ENCODE measurements around the gene BICRAL.
A peak's percentile ranks its signal among the peaks of the same experiment; 100 is the strongest.
"Not testable (repeated sequence)": the region's sequence is repeated elsewhere in the genome, so short reads cannot be mapped to it uniquely, and the experiment has no call there.

The BICRAL gene

DNA sequence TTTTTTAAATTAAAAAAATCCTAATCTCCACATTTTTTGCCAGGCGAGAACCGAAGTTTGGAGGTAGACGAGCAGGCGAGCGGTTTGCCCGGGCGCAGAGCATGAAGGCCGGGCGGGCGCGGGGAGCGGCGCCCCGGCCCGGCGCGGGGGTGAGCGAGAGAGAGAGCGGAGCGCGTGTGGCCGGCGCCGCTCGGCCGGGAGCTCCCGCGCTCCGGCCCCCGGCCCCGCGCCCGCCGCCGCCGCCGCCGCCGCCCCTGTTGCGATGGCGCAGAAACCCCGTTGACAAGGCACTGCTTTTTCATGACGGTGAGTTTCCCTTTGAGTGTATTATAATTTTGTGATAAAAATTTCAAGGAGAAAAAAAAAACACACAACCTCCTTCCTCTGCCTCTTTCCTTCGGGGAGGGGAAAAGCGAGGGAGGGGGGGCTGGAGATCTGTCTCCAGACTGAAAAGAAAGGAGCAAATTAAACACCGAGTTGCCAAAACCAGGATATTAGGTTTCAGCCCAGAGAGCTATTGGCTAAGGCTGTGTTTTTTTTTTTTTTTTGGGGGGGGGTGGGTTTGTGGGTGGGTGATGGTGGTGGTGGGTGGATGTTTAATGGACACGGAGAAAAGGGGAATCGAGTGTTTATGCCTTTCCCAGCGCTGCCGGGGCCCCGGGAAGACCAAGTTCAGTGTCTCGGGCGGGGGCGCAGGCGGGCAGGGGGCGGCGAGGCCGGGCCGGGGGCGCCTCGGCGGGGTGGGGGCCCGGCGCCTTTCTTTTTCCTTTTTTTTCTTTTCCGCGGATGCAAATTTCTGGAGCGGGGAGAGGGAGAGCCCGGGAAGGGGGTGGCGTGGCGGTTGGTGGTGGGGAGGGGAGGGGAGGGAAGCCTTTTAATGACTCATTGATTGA is at the start of gene BICRAL:
TSS of gene BICRAL (plus strand) at position 257 of the 893 bp plus-strand sequence. CDS start 39,971 bp downstream, outside the sequence.
- DNase-seq = peak; percentile 80

- not testable (repeated sequence) for DNase-seq
These were observed 47.9 kb upstream of the BICRAL start for GRCh38 chr6:42733867-42734481.

GRCh38 chr6:42735976-42736375 is 45.9 kb upstream of the BICRAL start:
- DNase-seq = no peak

GRCh38 chr6:42740725-42741124 is 41.1 kb upstream of the BICRAL start:
- no peak for DNase-seq

DNA sequence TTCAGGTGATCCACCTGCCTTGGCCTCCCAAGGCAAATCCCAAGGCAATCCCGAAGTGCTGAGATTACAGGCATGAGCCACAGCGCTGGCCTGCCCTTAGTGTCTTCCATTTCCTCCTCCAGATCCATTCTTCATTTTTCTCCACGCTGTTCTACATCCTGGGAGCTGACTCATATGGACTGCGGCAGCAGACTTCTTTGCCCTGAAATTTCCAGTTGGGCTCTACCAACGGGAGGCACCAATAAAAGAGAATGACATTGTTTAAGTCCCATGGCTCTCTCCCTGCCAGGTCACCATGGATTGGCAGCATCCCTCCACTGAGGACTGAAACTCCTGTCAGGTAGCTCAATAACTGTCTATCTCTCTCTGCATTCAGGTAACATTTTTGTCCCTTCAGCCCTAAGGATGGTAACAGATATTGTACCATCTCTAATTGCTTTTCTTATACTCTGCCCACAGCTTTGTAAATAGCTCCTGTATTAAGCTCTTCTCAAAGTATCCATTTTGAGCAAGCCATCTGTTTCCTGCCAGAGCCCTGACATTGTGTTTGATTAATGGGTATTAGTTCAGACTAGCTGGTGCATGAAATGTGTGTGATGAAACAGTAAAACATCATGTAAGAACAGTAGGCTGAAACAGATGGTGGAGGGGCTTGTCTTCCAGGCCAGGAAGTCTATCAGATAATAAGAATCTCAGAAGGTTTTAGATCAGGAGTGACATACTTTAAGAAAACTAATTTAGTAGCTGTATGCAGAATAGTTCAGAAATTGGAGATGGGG is 39.5 kb upstream of the BICRAL start:
- DNase-seq = no peak

DNA sequence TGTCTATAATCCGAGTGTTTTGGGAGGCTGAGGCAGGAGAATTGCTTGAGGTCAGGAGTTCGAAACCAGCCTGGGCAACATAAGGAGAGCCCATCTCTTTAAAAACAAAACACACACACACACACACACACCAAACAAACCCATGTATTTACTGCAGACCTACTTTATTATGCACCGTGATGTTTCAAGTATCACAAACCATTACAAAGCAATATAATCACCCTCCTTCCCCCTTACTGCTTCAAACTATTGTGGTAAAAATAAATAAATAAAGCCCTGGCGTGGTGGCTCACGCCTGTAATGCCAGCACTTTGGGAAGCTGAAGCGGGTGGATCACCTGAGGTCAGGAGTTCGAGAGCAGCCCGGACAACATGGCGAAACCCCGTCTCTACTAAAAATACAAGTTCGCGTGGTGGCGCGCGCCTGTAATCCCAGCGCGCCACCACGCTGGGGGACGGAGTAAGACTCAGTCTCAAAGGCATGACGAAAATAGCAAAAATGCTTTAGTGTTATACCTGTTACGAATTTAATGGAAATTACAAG is 37.4 kb upstream of the BICRAL start:
- DNase-seq = no peak

GRCh38 chr6:42745083-42745639 is 36.7 kb upstream of the BICRAL start:
- DNase-seq = peak; percentile 55

DNA sequence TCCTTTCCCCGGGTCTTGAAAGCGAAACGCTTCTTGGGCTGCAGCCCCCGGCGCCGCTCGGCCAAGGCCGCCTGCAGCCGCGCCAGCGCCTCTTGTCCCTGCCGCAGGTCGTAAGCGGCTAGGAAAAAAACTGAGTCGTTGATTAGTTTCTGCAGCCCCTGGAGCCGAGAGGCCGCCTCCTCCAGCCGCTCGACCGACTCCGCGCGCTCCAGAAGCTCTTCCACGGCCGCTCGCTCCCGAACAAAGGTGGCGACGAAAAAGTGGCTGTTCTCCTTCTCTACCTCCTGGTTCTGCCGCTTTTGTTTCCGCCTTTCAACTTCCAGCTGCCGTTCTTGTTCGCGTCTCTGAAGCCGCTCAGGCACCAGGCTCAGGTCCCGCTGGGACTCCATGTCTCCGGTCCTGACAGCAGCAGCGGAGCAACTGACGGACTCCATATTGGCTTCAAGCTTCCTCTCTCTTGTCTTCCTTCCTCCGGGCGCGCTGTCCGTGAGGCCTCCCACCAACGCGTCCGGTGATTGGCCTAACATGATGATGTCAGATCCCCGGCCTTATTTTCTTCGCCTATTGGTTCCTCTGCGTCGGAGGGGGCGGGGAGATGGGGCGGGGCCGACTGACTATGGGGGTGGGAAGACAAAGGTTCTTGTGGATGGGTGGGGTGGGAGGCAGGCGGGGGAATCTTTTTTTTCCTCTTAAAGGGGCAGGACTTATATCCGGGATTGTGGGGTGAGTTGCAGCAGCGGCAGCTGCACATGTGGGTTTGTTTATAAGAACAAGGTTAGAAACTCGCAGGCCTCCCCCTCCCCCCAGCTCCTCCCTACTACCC is 36.0 kb upstream of the BICRAL start, which contains the start of gene TBCC:
TSS of gene TBCC (minus strand) at position 464 of the 823 bp plus-strand sequence. CDS start at position 434, 30 bp downstream.
- peak; percentile 94 for DNase-seq

DNA sequence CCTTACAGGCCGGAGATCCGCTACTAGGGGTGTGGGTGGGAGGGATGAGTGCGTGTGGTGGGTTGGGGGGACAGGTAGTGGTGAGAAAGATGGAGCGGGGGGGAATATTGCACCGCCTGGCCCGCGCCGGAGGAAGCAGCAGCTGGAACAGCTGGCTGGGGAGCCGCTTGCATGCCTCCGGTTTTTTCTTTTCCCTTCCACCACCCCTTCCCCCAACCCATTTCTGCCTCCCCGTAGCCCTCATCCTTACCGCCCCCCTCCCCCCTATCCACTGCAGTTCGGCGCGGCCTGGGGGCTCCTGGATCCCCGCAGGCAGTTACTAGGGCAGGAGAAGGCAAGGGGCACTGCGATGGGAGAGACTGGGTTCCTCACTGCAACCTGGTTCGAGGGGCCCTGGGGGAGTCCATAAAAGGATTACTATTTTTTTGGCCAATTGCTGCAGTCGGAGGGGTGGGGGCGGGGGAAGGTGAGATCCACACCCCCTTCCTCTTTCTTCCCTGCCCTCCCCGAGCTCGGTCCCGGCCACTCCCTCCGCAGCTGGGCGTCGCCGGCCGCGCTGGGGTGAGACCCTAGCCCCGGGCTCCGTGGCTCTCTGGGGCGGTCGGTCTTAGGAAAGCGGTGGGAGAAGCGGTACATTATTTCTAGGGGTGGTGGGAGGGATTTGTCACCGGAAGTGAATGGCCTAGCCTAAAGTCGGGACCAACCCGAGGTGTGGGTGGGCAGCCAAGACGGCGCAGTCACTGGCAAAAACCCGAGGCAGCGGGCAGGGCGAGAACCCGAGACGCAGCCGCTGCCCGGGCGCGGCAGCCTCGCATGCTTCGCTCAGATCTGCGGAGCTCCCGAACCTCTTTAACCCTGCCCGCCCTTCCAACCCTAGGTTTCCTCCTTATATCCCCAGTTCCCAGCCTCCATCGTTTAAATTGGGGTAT is 35.1 kb upstream of the BICRAL start:
- DNase-seq = peak; percentile 90

- DNase-seq = no peak
These were observed 33.5 kb upstream of the BICRAL start for GRCh38 chr6:42748203-42748898.

- no peak for DNase-seq
These were observed 30.8 kb upstream of the BICRAL start for GRCh38 chr6:42751055-42751454.

- DNase-seq = no peak
These were observed 27.1 kb upstream of the BICRAL start for GRCh38 chr6:42754759-42755158.

- no peak for DNase-seq
These were observed 25.1 kb upstream of the BICRAL start for GRCh38 chr6:42756722-42757121.

- DNase-seq = no peak
These were observed 23.0 kb upstream of the BICRAL start for GRCh38 chr6:42758756-42759430.

- DNase-seq = no peak
These were observed 20.4 kb upstream of the BICRAL start for GRCh38 chr6:42761287-42762067.

DNA sequence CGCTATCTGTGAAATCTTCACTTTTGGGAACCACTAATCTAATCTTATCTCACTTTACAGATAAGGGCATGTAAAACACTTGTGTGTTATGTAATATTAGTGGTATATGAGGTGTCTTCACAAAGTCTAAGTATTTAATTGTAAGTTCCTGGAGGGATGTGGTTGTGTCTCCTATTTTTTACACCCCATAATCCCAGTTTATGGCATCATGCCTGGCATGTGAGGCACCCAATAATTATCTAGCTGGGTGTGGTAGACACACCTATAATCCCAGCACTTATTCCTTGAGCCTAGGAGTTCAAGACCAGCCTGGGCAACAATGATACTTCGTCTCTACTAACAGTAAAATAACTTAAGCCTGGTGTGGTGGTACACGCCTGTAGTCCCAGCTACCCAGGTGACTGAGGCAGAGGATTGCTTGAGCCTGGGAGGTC is 19.4 kb upstream of the BICRAL start:
- DNase-seq = no peak

DNA sequence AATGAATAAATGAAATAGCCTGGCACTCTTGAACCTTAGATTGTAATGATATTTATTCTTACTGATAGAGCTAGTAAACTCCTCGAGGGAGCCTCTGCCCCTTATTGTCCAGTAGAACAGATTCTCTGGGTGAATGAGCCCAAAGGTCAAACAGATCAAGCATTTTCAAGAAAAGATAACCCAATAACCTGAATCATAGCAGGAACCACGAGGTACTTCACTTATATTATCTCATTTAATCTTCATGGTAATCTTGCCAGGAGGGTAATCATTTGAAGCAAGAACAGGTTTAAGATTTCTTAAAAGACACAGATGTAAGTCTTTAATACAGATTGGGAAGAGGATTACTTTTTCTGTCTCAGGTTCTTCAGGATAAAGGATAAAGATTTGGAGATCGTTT is 18.9 kb upstream of the BICRAL start:
- no peak for DNase-seq

GRCh38 chr6:42764911-42765648 is 16.8 kb upstream of the BICRAL start:
- DNase-seq = no peak
